Endothelial cell of umbilical vein (primary cell): ENCODE results near the gene DIP2C. TPM values are rescaled to one million over a fixed set of nuclear protein-coding genes. Genes with fewer than 3 reads are reported as not detected.

ENCODE experiments used
- BruUV-seq: library from RNA; stranded (reverse); fragments of 400-500 nt; replicated peaks from 2 replicates; lab custom pipeline; 2021; lab: Mats Ljungman, UMichigan
- CTCF ChIA-PET: fragments of 300-600, 350-600 bp; sonication (Branson Sonifier 250); formaldehyde crosslinking; loops from one replicate; lab custom pipeline; 2021; ENCODE audit warnings: antibody characterized with exemption, inconsistent platforms; lab: Charles Lee
- POLR2A ChIA-PET: fragments of 300-600, 350-600 bp; sonication (Branson Sonifier 250); formaldehyde crosslinking; loops from one replicate; lab custom pipeline; 2021; ENCODE audit warnings: antibody characterized with exemption, inconsistent platforms; lab: Charles Lee
- DNase-seq: peaks from one replicate; pipeline ENCODE4 v3.0.0-alpha.2; 2011; ENCODE audit warnings: low read depth, low spot score
- FAIRE-seq: peaks from 2 replicates; lab custom pipeline; 2011; peaks lifted over from hg19 to GRCh38; lab: Jason Lieb, UNC
- H2AFZ ChIP-seq: 2 replicates; pipeline ENCODE4 v1.6.0; 2012; ENCODE audit warnings: low read depth, low read length, control low read depth, inconsistent platforms
- H3K27ac ChIP-seq: 2 replicates; pipeline ENCODE4 v1.5.1; 2011; ENCODE audit warnings: low read depth, mild to moderate bottlenecking, control low read depth, low read length, moderate library complexity; ENCODE audit not compliant: insufficient read depth
- H3K27me3 ChIP-seq, 2 experiments: 2 replicates each; pipeline versions ENCODE4 v1.6.0 to v1.6.1; 2011; ENCODE audit warnings: low read length in 2 of 2, mixed read lengths in 1 of 2; ENCODE audit not compliant: control insufficient read depth in 2 of 2, insufficient read depth in 2 of 2
- H3K36me3 ChIP-seq, 2 experiments: 2 replicates in 1 of 2; 3 replicates in 1 of 2; pipeline ENCODE4 v1.5.1; 2011; ENCODE audit warnings: low read length in 2 of 2, mild to moderate bottlenecking in 1 of 2, moderate library complexity in 1 of 2; ENCODE audit not compliant: control insufficient read depth in 2 of 2, insufficient read depth in 2 of 2; ENCODE audit errors: extremely low read depth in 1 of 2
- H3K4me1 ChIP-seq: 3 replicates; pipeline ENCODE4 v1.5.1; 2011; ENCODE audit warnings: mild to moderate bottlenecking, low read length; ENCODE audit not compliant: control insufficient read depth, insufficient read depth; ENCODE audit errors: extremely low read depth
- H3K4me2 ChIP-seq: 2 replicates; pipeline ENCODE4 v1.6.1; 2011; ENCODE audit warnings: low read length, control low read depth, mixed read lengths; ENCODE audit not compliant: insufficient read depth
- H3K4me3 ChIP-seq, 3 experiments: fragments of 200-600 bp in 1 of 3; sonication (generic), shearing (Covaris generic) in 1 of 3; replicated peaks in 1 of 3; 2 replicates each; pipeline ENCODE4 v1.5.1; 2011 to 2016; ENCODE audit warnings: control low read depth in 3 of 3, low read length in 3 of 3, mild to moderate bottlenecking in 2 of 3, inconsistent platforms in 1 of 3, low read depth in 1 of 3, moderate library complexity in 1 of 3; ENCODE audit not compliant: insufficient read depth in 1 of 3
- H3K79me2 ChIP-seq: 2 replicates; pipeline ENCODE4 v1.6.0; 2012; ENCODE audit warnings: low read length, inconsistent platforms; ENCODE audit not compliant: control insufficient read depth, insufficient read depth
- H3K9ac ChIP-seq: replicated peaks from 2 replicates; pipeline ENCODE3; 2011; ENCODE audit warnings: low read length, control low read depth; ENCODE audit not compliant: insufficient read depth; ENCODE audit errors: extremely low read depth
- H3K9me1 ChIP-seq: replicated peaks from 3 replicates; pipeline ENCODE4 v1.6.0; 2011; ENCODE audit warnings: mild to moderate bottlenecking, low read length; ENCODE audit not compliant: control insufficient read depth, insufficient read depth; ENCODE audit errors: extremely low read depth
- H3K9me3 ChIP-seq: replicated peaks from 2 replicates; pipeline ENCODE4 v1.5.1; 2012; ENCODE audit warnings: low read length, inconsistent platforms; ENCODE audit not compliant: control insufficient read depth, insufficient read depth
- H4K20me1 ChIP-seq: replicated peaks from 2 replicates; pipeline ENCODE3; 2011; ENCODE audit warnings: mild to moderate bottlenecking, low read length; ENCODE audit not compliant: control insufficient read depth, insufficient read depth; ENCODE audit errors: extremely low read depth
- CTCF ChIP-seq, 2 donors: IDR thresholded peaks; 1 replicate in 1 of 2; 2 replicates in 1 of 2; pipeline ENCODE4 v1.5.1; 2011; ENCODE audit warnings: low read length in 2 of 2, mild to moderate bottlenecking in 2 of 2, moderate library complexity in 2 of 2, control low read depth in 1 of 2, inconsistent platforms in 1 of 2, low read depth in 1 of 2; ENCODE audit not compliant: insufficient read depth in 1 of 2; ENCODE audit errors: extremely low read depth in 1 of 2
- EZH2 ChIP-seq: IDR thresholded peaks from 2 replicates; pipeline ENCODE4 v1.6.1; 2012; ENCODE audit warnings: borderline replicate concordance, low read depth, mild to moderate bottlenecking, moderate library complexity, low read length, inconsistent platforms; ENCODE audit not compliant: severe bottlenecking
- FOS ChIP-seq: IDR thresholded peaks from 2 replicates; pipeline ENCODE4 v1.6.1; 2011; ENCODE audit warnings: mild to moderate bottlenecking, low read length, moderate library complexity, borderline replicate concordance; ENCODE audit not compliant: insufficient read depth
- GATA2 ChIP-seq: IDR thresholded peaks from 2 replicates; pipeline ENCODE4 v1.7.0; 2011; ENCODE audit warnings: low read depth, mild to moderate bottlenecking, moderate library complexity, mixed read lengths, low read length; ENCODE audit not compliant: insufficient read length, insufficient read depth
- JUN ChIP-seq: IDR thresholded peaks from 2 replicates; pipeline ENCODE4 v1.6.1; 2011; ENCODE audit warnings: borderline replicate concordance, low read depth; ENCODE audit not compliant: insufficient read length, insufficient read depth
- MAX ChIP-seq: IDR thresholded peaks from 2 replicates; pipeline ENCODE4 v1.6.1; 2011; ENCODE audit not compliant: insufficient read depth, insufficient read length
- MYC ChIP-seq: IDR thresholded peaks from one replicate; pipeline ENCODE4 v1.6.1; 2011; ENCODE audit warnings: mild to moderate bottlenecking, low read depth, low read length
- POLR2A ChIP-seq: IDR thresholded peaks from 2 replicates; pipeline ENCODE4 v1.6.1; 2012; ENCODE audit warnings: low read depth, mild to moderate bottlenecking, control low read depth, low read length
- POLR2AphosphoS5 ChIP-seq: IDR thresholded peaks from 2 replicates; pipeline ENCODE4 v1.6.1; 2012; ENCODE audit warnings: low read depth, mild to moderate bottlenecking, control low read depth, low read length, moderate library complexity; ENCODE audit not compliant: insufficient read depth
- dilution Hi-C: fragments of 300-500 bp; cut with MboI; formaldehyde crosslinking; loops from one replicate; pipeline ENCODE4 v1.15.0; 2019; ENCODE audit warnings: low sequenced_read_pairs; ENCODE audit not compliant: extremely low pct_ligation_motif_present
- intact Hi-C: fragments of 100-400 bp; cut with micrococcal nuclease; formaldehyde crosslinking; loops from one replicate; pipeline ENCODE4 v1.10.0; 2022
- polyA plus RNA-seq, 4 experiments: library from polyadenylated mRNA; depleted of rRNA in 3 of 4; stranded (reverse) in 3 of 4; unstranded in 1 of 4; fragments of >200 nt; gene quantifications; 2 replicates each; pipeline versions ENCODE4 v1.2.1 to v1.2.3, GENCODE V29; 2011 to 2012; ENCODE audit warnings: missing spikeins in 1 of 4
- total RNA-seq: library from RNA; stranded (reverse); gene quantifications from 2 replicates; pipeline ENCODE4 v1.2.3, GENCODE V29; 2021

The DIP2C gene
- total and polyA plus RNA-seq, 2 donors (not counting 3 experiments of a cell fraction or from before 2014, with no cell fraction given) = 3.6 to 10.7 TPM

- FAIRE-seq = no peak
Observed at GRCh38 chr10:575402-576129, 113.9 kb downstream of the DIP2C start.

More at GRCh38 chr10:575402-576129, 113.9 kb downstream of the DIP2C start:
- Histone ChIP-seq H3K9ac (no peak overlapping the region), H3K4me3 (no peak overlapping the region), H3K9me3 (no peaks in the 10 kb centered on the region), H3K27me3 (no peaks in the 10 kb centered on the region), H3K79me2 (no peaks in the 10 kb centered on the region), H3K4me2 (no peak overlapping the region), H2AFZ (no peak overlapping the region), H4K20me1 (no peaks in the 10 kb centered on the region), H3K27ac (no peak overlapping the region), H3K36me3 (no peaks in the 10 kb centered on the region), H3K4me1 (no peaks in the 10 kb centered on the region), H3K9me1 (no peaks in the 10 kb centered on the region)
- intact Hi-C loops (no loop called here), dilution Hi-C loops (no loop called here)
- ChIA-PET CTCF (interaction anchor here (1.0 kb wide), 1 partner anchor 64 kb away, joined by 3 read pairs; no protein-coding TSS in a partner anchor), POLR2A (no interaction called here)
- no peak for TF ChIP-seq CTCF (IDR thresholded peaks at IDR 0.05; ENCODE audit: extremely low read depth in 1 of 2, insufficient read depth in 1 of 2, low read depth in 1 of 2, low read length in 2 of 2)
- no peak for TF ChIP-seq GATA2
- TF ChIP-seq JUN = no peak
- TF ChIP-seq POLR2AphosphoS5 = no peak
- TF ChIP-seq MYC = no peak
- no peak for TF ChIP-seq POLR2A
- TF ChIP-seq EZH2 = no peak
- no peak for TF ChIP-seq MAX
- TF ChIP-seq FOS = no peak
- DNase-seq = no peak
- no TSS peak for BruUV-seq
